ENCODE data around the gene ZBBX.
"Not testable (repeated sequence)": the region's sequence is repeated elsewhere in the genome, so short reads cannot be mapped to it uniquely, and the experiment has no call there.

ZBBX gene
- 0 to 0.08 (median 0) reads per million in 4 donors for total RNA-seq

- DNase-seq = peak; percentile 44 to 76 (median 68)
Measured at GRCh38 chr3:167380004-167380689, at the start of gene ZBBX. TSS of gene ZBBX (minus strand) at chr3:167380297. CDS start at chr3:167372901, 7,396 bp downstream.

GRCh38 chr3:167426962-167427361 lies 46.9 kb upstream of the ZBBX start:
- not testable (repeated sequence) for DNase-seq

GRCh38 chr3:167422396-167422795 lies 42.3 kb upstream of the ZBBX start:
- not testable (repeated sequence) for DNase-seq

GRCh38 chr3:167409611-167410010 lies 29.5 kb upstream of the ZBBX start:
- no peak for DNase-seq

GRCh38 chr3:167406876-167407492 lies 26.9 kb upstream of the ZBBX start:
- DNase-seq = peak in 1 of 5 donors; percentile 1

GRCh38 chr3:167397826-167398225 lies 17.7 kb upstream of the ZBBX start:
- DNase-seq = no peak

GRCh38 chr3:167396075-167396474 lies 16.0 kb upstream of the ZBBX start:
- DNase-seq = no peak

- no peak for DNase-seq
Measured at GRCh38 chr3:167394003-167394402, 13.9 kb upstream of the ZBBX start.

- no peak for DNase-seq
Measured at GRCh38 chr3:167382155-167382554, 2.1 kb upstream of the ZBBX start.

GRCh38 chr3:167375478-167375877 lies 4.6 kb downstream of the ZBBX start:
- DNase-seq = no peak

GRCh38 chr3:167372138-167372537 lies 8.0 kb downstream of the ZBBX start:
- no peak for DNase-seq

GRCh38 chr3:167361948-167362347 lies 18.1 kb downstream of the ZBBX start:
- no peak for DNase-seq

GRCh38 chr3:167361306-167361705 lies 18.8 kb downstream of the ZBBX start:
- no peak for DNase-seq

- DNase-seq = no peak
Measured at GRCh38 chr3:167355446-167355845, 24.7 kb downstream of the ZBBX start.

- no peak for DNase-seq
Measured at GRCh38 chr3:167354751-167355150, 25.3 kb downstream of the ZBBX start.

GRCh38 chr3:167350245-167350862 lies 29.7 kb downstream of the ZBBX start:
- no peak for DNase-seq

- DNase-seq = no peak
Measured at GRCh38 chr3:167346171-167346570, 33.9 kb downstream of the ZBBX start.

GRCh38 chr3:167330993-167331785 lies 48.9 kb downstream of the ZBBX start:
- no peak for DNase-seq

GRCh38 chr3:167323572-167323971 lies 56.5 kb downstream of the ZBBX start:
- no peak for DNase-seq

GRCh38 chr3:167318996-167319615 lies 61.0 kb downstream of the ZBBX start:
- no peak for DNase-seq

- DNase-seq = no peak
Measured at GRCh38 chr3:167318306-167318705, 61.8 kb downstream of the ZBBX start.

- no peak for DNase-seq
Measured at GRCh38 chr3:167306319-167306718, 73.8 kb downstream of the ZBBX start.
